ENCODE results near the gene GALR1.

DNA sequence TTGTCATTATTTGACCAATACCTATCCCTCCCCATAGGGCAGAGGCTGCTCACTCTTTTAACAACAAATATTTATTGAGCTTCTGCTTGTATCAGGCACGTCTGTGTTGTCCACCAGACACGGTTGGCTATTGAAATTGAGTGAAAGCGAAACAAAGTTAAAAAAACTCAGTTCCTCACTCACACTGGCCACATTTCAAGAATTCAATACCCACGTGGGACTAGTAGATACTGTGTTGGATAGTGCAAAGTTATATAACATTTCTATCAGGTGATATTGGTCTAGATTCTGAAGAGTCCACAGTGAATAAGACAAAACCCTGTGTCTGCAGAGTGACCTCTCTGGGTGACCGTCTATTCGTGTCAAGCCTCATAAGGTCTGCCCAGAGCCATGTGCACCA is 43.9 kb upstream of the GALR1 start:
- TF ChIP-seq, protein P1, sequence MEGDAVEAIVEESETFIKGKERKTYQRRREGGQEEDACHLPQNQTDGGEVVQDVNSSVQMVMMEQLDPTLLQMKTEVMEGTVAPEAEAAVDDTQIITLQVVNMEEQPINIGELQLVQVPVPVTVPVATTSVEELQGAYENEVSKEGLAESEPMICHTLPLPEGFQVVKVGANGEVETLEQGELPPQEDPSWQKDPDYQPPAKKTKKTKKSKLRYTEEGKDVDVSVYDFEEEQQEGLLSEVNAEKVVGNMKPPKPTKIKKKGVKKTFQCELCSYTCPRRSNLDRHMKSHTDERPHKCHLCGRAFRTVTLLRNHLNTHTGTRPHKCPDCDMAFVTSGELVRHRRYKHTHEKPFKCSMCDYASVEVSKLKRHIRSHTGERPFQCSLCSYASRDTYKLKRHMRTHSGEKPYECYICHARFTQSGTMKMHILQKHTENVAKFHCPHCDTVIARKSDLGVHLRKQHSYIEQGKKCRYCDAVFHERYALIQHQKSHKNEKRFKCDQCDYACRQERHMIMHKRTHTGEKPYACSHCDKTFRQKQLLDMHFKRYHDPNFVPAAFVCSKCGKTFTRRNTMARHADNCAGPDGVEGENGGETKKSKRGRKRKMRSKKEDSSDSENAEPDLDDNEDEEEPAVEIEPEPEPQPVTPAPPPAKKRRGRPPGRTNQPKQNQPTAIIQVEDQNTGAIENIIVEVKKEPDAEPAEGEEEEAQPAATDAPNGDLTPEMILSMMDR (IDR thresholded peaks at IDR 0.05; ENCODE audit: low read depth, low read length): no peak
- TF ChIP-seq EZH2phosphoT487 (IDR thresholded peaks at IDR 0.05; ENCODE audit: low read depth): no peak

Data from OCI-LY3 (cell line).